ENCODE results near the gene NKX1-1.

- TF ChIP-seq POLR2A (IDR thresholded peaks at IDR 0.05), result no peak
- TF ChIP-seq, protein P1, sequence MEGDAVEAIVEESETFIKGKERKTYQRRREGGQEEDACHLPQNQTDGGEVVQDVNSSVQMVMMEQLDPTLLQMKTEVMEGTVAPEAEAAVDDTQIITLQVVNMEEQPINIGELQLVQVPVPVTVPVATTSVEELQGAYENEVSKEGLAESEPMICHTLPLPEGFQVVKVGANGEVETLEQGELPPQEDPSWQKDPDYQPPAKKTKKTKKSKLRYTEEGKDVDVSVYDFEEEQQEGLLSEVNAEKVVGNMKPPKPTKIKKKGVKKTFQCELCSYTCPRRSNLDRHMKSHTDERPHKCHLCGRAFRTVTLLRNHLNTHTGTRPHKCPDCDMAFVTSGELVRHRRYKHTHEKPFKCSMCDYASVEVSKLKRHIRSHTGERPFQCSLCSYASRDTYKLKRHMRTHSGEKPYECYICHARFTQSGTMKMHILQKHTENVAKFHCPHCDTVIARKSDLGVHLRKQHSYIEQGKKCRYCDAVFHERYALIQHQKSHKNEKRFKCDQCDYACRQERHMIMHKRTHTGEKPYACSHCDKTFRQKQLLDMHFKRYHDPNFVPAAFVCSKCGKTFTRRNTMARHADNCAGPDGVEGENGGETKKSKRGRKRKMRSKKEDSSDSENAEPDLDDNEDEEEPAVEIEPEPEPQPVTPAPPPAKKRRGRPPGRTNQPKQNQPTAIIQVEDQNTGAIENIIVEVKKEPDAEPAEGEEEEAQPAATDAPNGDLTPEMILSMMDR (IDR thresholded peaks at IDR 0.05), result no peak
- no peak for TF ChIP-seq EP300 (IDR thresholded peaks at IDR 0.05)
Measured at GRCh38 chr4:1367936-1368289, 38.3 kb downstream of the NKX1-1 start.

All from gastroesophageal sphincter (tissue), 3 donors.